ENCODE measurements around the gene REC114.

DNA sequence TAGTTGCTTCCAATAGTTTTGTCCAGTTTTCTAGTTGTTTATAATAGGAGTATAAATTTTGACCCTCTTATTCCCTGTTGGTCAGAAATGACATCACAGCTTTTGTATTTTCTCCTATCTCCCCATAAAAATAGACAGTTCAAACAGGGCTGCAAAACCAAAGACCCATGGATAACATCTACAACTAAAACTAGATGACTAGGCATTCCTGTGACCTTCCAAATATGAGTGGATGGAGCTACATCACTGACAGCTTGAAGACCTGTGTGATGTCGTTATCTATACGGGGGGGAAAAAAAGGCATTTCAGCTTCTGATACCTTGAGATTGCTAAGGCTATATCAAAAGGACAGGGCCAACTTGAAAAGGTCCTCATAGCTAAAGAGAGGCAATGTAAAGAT is 84.6 kb downstream of the REC114 start:
- TF ChIP-seq, protein P1, sequence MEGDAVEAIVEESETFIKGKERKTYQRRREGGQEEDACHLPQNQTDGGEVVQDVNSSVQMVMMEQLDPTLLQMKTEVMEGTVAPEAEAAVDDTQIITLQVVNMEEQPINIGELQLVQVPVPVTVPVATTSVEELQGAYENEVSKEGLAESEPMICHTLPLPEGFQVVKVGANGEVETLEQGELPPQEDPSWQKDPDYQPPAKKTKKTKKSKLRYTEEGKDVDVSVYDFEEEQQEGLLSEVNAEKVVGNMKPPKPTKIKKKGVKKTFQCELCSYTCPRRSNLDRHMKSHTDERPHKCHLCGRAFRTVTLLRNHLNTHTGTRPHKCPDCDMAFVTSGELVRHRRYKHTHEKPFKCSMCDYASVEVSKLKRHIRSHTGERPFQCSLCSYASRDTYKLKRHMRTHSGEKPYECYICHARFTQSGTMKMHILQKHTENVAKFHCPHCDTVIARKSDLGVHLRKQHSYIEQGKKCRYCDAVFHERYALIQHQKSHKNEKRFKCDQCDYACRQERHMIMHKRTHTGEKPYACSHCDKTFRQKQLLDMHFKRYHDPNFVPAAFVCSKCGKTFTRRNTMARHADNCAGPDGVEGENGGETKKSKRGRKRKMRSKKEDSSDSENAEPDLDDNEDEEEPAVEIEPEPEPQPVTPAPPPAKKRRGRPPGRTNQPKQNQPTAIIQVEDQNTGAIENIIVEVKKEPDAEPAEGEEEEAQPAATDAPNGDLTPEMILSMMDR (IDR thresholded peaks at IDR 0.05): no peak
- TF ChIP-seq ZFX (IDR thresholded peaks at IDR 0.05; ENCODE audit: borderline replicate concordance): no peak
